Lung (tissue), 12 donors: Measurements from ENCODE around the gene TBC1D1. TPM values are rescaled to one million over a fixed set of nuclear protein-coding genes. Genes with fewer than 3 reads are reported as not detected.

Source experiments
- ATAC-seq: fragments of 200-7000 bp; cut with Tn5 transposase; one replicate; pipeline ENCODE4 v1.9.1; 2020; ENCODE audit warnings: moderate number of reproducible peaks; ENCODE audit not compliant: insufficient read depth, low FRiP score
- DNase-seq, 3 donors: peaks; one replicate each; pipeline ENCODE4 v3.0.0-alpha.2; 2013 to 2017
- H3K27ac ChIP-seq, 2 donors: one replicate each; pipeline ENCODE4 v1.5.1; 2013; ENCODE audit warnings: mild to moderate bottlenecking in 2 of 2, moderate library complexity in 2 of 2, control low read depth in 1 of 2, inconsistent platforms in 1 of 2, low read depth in 1 of 2, low read length in 1 of 2
- H3K27me3 ChIP-seq, 3 donors: one replicate each; pipeline ENCODE4 v1.5.1; 2013; ENCODE audit warnings: low read length in 2 of 3; ENCODE audit not compliant: control insufficient read depth in 3 of 3, insufficient read depth in 3 of 3
- H3K36me3 ChIP-seq, 4 donors: one replicate each; pipeline ENCODE4 v1.5.1; 2013; ENCODE audit warnings: low read length in 4 of 4, mild to moderate bottlenecking in 1 of 4, moderate library complexity in 1 of 4; ENCODE audit not compliant: control insufficient read depth in 4 of 4, insufficient read depth in 4 of 4
- H3K4me1 ChIP-seq, 5 donors: one replicate each; pipeline ENCODE4 v1.5.1; 2013; ENCODE audit warnings: low read length in 5 of 5, mild to moderate bottlenecking in 2 of 5, moderate library complexity in 1 of 5; ENCODE audit not compliant: control insufficient read depth in 5 of 5, insufficient read depth in 5 of 5
- H3K4me3 ChIP-seq: one replicate; pipeline ENCODE4 v1.5.1; 2013; ENCODE audit warnings: mild to moderate bottlenecking, control low read depth, moderate library complexity
- H3K9ac ChIP-seq, 2 donors: one replicate each; pipeline ENCODE4 v1.5.1; 2013; ENCODE audit warnings: low read length in 2 of 2, control low read depth in 1 of 2; ENCODE audit not compliant: insufficient read depth in 1 of 2
- H3K9me3 ChIP-seq, 4 donors: one replicate each; pipeline ENCODE4 v1.5.1; 2013; ENCODE audit warnings: low read length in 3 of 4, mild to moderate bottlenecking in 1 of 4, moderate library complexity in 1 of 4; ENCODE audit not compliant: control insufficient read depth in 4 of 4, insufficient read depth in 3 of 4
- WGBS, 2 donors: extraction: QIAGEN DNeasy Blood & Tissue Kit; methylation state at CpG; one replicate each; pipeline ENCODE4 v1.1.7; 2013; 5-methylcytosine and 5-hydroxymethylcytosine counted together
- polyA plus RNA-seq, 2 donors: library from polyadenylated mRNA; stranded (reverse); fragments of 200-250 nt; gene quantifications; one replicate each; pipeline ENCODE4 v1.2.1, GENCODE V29; 2013
- total RNA-seq, 2 donors: library from RNA; depleted of rRNA in 1 of 2; stranded (reverse); fragments of >200 nt in 1 of 2; gene quantifications; one replicate each; pipeline ENCODE4 v1.2.1, GENCODE V29; 2014 to 2021
- TF ChIP-seq, protein P1 (sequence below): IDR thresholded peaks from 2 replicates; pipeline ENCODE4 v1.5.1; 2012; ENCODE audit warnings: mild to moderate bottlenecking; ENCODE audit errors: control extremely low read depth, extremely low read depth
- donor health status: control.
- donor health status: control.
- donor health status: Bipolar disorder and iron deficiency.
- donor health status: healthy.
- donor health status: DM: yes; HTN: yes; CAD: no.

Gene TBC1D1
- total and polyA plus RNA-seq, 4 donors: 23.6 to 71.1 (median 43.9) TPM

DNA sequence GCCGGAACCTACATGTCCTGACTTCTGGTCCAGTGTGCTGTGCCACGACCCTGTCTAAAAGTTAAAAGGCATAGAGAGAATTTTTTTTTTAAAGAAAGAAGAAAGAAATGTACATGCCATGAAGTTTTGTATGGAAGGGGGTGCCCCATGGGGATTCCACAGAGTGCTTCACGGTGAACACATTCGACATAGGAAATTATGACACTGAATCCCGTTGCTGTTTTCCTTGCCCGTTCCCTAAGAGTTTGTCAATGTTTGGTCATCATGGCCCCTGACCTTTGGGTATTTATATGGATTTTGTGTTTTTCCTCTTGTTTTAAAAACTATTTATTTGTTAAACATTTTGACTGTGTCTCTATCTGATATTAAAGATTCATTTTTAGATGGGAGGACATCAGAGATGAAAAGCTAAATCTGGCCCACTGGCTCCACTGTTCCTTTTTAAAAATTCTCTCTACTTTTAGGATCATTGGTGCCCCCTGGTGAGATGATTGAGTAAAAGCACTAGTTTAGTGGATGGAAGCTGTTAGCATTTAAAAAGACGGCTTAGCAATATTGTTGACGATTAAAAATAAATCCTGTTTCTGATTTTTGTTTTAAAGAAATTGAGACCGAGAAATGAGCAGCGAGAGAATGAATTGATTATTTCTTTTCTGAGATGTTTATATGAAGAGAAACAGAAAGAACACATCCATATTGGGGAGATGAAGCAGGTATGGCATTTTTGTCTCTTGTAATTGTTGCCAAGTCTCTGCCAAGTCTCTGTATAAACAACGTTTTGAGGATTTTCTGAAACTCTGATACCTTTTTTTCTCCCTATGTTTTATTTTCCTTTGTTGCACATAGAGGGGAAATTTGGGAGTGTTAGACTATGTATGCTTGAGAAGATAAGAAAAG lies 144.3 kb downstream of the TBC1D1 start:
- ATAC-seq (no peak), DNase-seq (peak in 2 of 3 donors; percentile 78 to 79)
- 61 to 63% methylated on average over 11 of the region's 11 CpGs for WGBS, 2 donors
- Histone ChIP-seq H3K4me3 (no peak overlapping the region), H3K36me3 (peaks cover 5 to 14% (median 9%) of the 10 kb centered on the region in 4 donors), H3K4me1 (no peaks in the 10 kb centered on the region), H3K27ac (no peak overlapping the region), H3K9ac (no peak overlapping the region), H3K27me3 (no peaks in the 10 kb centered on the region), H3K9me3 (no peaks in the 10 kb centered on the region)
- TF ChIP-seq, protein P1, sequence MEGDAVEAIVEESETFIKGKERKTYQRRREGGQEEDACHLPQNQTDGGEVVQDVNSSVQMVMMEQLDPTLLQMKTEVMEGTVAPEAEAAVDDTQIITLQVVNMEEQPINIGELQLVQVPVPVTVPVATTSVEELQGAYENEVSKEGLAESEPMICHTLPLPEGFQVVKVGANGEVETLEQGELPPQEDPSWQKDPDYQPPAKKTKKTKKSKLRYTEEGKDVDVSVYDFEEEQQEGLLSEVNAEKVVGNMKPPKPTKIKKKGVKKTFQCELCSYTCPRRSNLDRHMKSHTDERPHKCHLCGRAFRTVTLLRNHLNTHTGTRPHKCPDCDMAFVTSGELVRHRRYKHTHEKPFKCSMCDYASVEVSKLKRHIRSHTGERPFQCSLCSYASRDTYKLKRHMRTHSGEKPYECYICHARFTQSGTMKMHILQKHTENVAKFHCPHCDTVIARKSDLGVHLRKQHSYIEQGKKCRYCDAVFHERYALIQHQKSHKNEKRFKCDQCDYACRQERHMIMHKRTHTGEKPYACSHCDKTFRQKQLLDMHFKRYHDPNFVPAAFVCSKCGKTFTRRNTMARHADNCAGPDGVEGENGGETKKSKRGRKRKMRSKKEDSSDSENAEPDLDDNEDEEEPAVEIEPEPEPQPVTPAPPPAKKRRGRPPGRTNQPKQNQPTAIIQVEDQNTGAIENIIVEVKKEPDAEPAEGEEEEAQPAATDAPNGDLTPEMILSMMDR: peak; percentile 78

DNA sequence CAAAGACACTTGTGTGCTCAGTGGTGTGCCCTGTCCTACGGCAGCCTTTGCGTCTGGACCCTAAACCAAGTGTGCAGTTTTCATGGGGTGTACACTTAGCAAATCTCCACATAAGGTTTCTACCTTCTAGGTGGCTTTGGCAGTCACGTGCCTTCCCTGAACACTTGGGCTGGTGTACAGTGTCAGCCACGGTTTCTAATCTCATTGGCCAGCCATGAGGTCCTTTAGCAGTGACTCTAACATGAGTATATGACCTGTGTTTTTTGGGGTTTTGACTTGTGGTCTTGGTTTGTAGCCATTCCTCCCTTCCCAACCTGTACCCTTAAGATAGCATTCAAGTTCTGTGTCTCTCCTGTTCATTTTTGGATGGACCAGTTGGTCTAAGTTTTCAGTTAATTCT lies 145.7 kb downstream of the TBC1D1 start:
- TF ChIP-seq, protein P1: no peak
- Histone ChIP-seq H3K36me3 (peaks cover 5 to 14% (median 10%) of the 10 kb centered on the region in 4 donors), H3K4me3 (no peak overlapping the region), H3K27ac (no peak overlapping the region), H3K9me3 (no peaks in the 10 kb centered on the region), H3K9ac (no peak overlapping the region), H3K4me1 (no peaks in the 10 kb centered on the region), H3K27me3 (no peaks in the 10 kb centered on the region)
- WGBS, 2 donors: 94 to 96% methylated on average over 4 of the region's 4 CpGs
- no peak for ATAC-seq
- no peak for DNase-seq

DNA sequence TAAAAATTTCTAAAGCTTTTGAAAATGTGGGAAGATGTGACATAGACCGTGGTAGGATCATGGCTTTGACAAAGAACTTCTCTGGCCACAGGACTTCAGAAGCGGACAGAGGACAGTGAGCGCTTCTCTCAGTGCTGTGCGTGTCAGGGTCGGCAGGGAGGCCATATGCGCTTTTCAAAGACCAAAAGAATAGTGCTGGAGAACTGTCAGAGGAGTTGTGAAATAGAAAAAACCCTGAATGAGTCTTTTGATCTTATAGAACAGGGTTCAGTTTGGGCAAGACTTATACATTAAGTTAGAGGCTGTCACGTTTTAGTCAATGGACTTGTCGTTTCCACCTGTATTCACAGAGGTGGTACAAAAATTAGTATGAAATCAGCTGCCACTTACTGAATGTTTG lies 146.7 kb downstream of the TBC1D1 start:
- Histone ChIP-seq H3K27me3 (no peaks in the 10 kb centered on the region), H3K4me3 (no peak overlapping the region), H3K9ac (no peak overlapping the region), H3K36me3 (peaks cover 7 to 16% (median 10%) of the 10 kb centered on the region in 4 donors), H3K27ac (no peak overlapping the region), H3K9me3 (no peaks in the 10 kb centered on the region), H3K4me1 (no peaks in the 10 kb centered on the region)
- no peak for ATAC-seq
- 95 to 96% methylated on average over 8 of the region's 8 CpGs for WGBS, 2 donors
- no peak for DNase-seq
- TF ChIP-seq, protein P1: no peak
